Globus pallidus (tissue), 1 donor: ENCODE results near the gene OR14I1.
"Not testable (repeated sequence)": the region's sequence is repeated elsewhere in the genome, so short reads cannot be mapped to it uniquely, and the experiment has no call there.

Experiments used
- DNase-seq: peaks from one replicate; pipeline ENCODE4 v3.0.0-alpha.2; 2015; ENCODE audit warnings: low spot score

Gene OR14I1

DNA sequence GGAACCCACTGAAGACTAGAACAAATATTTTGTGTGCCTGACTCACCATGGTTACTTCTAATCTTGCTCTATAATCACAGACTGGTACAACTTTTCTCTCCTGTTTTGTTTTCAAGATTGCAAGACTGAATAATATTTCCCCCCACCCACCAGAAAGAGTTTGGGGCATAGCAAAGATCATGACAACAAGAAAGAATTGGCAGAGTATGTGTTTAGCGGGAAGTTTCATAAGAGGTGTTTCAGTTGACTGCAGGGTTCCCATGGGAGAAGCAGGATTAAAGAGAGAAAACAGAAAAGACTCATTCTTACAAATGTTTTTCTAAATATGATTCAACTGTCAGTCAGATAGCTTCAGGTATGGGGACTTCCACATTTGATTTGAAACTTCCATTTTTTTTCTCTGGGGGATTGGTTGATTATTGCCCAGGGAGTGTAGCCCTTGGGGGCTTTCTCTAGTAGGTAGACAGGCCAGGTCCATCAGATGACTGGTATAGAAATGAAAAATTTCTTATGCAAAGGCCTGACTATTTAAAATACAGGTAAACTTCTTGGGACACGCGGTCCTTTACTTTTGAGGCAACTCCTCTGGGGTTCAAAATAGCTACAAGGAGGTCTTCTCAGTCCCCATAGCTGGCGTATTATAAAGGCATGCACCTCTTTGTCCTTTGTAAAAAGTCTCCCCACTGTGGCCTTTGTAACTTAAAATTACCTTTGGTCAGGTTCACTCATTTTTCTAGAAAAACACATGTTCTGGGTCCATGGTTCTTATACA is 13.9 kb downstream of the OR14I1 start:
- DNase-seq: no peak

DNA sequence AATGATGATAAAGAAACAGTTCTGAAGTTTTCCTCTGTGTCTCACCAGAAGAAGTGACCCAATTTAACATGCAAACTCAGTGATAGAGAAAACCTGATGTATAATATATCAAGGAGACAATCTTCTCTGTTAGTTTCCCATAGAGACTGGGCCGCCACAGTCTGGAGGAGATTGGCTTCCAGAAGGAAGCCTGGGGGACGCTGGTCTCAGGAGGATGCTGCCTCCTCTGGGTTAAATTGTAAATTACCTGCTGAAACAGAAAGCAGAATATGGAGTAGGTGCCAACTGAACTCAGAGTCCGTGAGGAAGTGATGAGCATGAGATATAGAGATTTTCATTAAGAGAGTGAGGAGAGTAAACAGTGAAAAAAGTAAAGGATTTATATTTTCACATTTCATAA is 15.8 kb downstream of the OR14I1 start:
- no peak for DNase-seq

- no peak for DNase-seq
Observed at GRCh38 chr1:248681651-248682050, 20.9 kb downstream of the OR14I1 start.

DNA sequence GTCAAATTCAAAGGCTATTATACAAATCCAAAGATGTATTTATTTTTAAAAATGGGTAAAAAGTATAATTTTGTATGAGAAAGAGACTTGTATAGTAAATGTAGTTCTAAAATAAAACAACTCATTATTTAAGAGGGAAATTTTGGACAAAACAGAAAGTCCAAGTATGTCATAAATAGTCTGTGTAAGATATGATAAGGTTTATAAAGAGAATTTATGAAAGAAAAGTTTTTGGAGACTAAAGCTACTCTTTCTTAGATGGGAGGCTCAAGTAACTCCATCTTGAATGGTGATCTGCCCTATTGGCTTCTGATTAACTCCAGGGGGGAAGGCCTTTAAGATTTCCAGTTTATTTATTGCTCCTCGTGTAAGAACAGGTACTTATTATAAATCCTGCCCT is 32.6 kb downstream of the OR14I1 start:
- no peak for DNase-seq

GRCh38 chr1:248663453-248664328 is 38.9 kb downstream of the OR14I1 start:
- not testable (repeated sequence) for DNase-seq

GRCh38 chr1:248656797-248657196 is 45.8 kb downstream of the OR14I1 start:
- DNase-seq: not testable (repeated sequence)

DNA sequence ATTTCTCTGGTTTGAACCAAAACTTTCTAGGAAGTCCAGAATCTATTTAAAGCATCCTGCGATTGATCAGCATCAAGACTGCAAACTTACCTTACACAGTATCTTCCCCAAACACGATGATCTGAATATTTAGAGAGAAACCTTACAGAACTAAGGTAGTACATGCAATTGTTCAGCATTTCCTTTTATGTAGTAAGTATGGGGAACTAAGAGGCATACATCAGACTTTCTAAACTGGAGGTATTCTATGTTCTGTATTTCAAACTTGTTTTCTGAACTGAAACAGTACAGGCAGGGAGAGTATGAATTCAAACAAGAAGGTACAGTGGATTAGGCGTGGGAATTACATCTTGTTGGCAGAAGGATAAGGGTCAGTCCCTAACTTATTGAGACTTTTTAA is 47.2 kb downstream of the OR14I1 start, which contains the start of gene OR2T27:
TSS of gene OR2T27 (minus strand) at position 175 of the 400 bp plus-strand sequence. CDS start 4,644 bp downstream, outside the sequence.
- not testable (repeated sequence) for DNase-seq
